ENCODE measurements around the gene ZNF135.

The ZNF135 gene

DNA sequence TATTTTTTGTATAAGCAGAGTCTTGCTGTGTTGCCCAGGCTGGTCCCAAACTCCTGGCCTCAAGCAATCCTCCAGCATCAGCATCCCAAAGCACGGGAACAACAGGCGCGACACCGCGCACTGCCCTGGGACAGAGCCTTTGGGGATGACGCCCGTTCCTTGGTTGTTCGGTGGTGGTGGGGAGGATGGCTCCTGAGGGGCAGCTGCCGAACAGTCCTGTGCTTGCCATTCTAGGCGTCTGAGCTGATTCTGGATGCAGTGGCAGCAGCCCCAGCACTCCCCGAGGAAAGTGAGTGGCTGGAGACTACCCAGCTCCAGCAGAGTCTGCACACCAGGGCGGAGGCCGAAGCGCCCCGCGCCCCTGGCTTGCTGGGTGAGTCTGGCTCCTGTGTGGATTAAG, 6.8 kb upstream of the ZNF135 start:
- TF ChIP-seq, protein P1, sequence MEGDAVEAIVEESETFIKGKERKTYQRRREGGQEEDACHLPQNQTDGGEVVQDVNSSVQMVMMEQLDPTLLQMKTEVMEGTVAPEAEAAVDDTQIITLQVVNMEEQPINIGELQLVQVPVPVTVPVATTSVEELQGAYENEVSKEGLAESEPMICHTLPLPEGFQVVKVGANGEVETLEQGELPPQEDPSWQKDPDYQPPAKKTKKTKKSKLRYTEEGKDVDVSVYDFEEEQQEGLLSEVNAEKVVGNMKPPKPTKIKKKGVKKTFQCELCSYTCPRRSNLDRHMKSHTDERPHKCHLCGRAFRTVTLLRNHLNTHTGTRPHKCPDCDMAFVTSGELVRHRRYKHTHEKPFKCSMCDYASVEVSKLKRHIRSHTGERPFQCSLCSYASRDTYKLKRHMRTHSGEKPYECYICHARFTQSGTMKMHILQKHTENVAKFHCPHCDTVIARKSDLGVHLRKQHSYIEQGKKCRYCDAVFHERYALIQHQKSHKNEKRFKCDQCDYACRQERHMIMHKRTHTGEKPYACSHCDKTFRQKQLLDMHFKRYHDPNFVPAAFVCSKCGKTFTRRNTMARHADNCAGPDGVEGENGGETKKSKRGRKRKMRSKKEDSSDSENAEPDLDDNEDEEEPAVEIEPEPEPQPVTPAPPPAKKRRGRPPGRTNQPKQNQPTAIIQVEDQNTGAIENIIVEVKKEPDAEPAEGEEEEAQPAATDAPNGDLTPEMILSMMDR (IDR thresholded peaks at IDR 0.05; ENCODE audit: insufficient read depth, low read length): no peak
- TF ChIP-seq POLR2AphosphoS5 (IDR thresholded peaks at IDR 0.05; ENCODE audit: low read depth) (no peak), GABPA (IDR thresholded peaks at IDR 0.05; ENCODE audit: low read depth) (no peak), SPI1 (IDR thresholded peaks at IDR 0.05; ENCODE audit: borderline replicate concordance, low read depth) (no peak)
- TF ChIP-seq, protein P2, sequence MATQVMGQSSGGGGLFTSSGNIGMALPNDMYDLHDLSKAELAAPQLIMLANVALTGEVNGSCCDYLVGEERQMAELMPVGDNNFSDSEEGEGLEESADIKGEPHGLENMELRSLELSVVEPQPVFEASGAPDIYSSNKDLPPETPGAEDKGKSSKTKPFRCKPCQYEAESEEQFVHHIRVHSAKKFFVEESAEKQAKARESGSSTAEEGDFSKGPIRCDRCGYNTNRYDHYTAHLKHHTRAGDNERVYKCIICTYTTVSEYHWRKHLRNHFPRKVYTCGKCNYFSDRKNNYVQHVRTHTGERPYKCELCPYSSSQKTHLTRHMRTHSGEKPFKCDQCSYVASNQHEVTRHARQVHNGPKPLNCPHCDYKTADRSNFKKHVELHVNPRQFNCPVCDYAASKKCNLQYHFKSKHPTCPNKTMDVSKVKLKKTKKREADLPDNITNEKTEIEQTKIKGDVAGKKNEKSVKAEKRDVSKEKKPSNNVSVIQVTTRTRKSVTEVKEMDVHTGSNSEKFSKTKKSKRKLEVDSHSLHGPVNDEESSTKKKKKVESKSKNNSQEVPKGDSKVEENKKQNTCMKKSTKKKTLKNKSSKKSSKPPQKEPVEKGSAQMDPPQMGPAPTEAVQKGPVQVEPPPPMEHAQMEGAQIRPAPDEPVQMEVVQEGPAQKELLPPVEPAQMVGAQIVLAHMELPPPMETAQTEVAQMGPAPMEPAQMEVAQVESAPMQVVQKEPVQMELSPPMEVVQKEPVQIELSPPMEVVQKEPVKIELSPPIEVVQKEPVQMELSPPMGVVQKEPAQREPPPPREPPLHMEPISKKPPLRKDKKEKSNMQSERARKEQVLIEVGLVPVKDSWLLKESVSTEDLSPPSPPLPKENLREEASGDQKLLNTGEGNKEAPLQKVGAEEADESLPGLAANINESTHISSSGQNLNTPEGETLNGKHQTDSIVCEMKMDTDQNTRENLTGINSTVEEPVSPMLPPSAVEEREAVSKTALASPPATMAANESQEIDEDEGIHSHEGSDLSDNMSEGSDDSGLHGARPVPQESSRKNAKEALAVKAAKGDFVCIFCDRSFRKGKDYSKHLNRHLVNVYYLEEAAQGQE (IDR thresholded peaks at IDR 0.05; ENCODE audit: insufficient replicate concordance, low read depth): no peak
- Histone ChIP-seq H3K27ac (replicated peaks) (no peak overlapping the region), H3K4me3 (replicated peaks; ENCODE audit: insufficient read depth, low read length) (no peak overlapping the region), H3K27me3 (ENCODE audit: insufficient read depth, poor library complexity, severe bottlenecking) (no peaks in the 10 kb centered on the region)
- no peak for DNase-seq (ENCODE audit: low read depth in 1 of 2, low spot score in 1 of 2)

DNA sequence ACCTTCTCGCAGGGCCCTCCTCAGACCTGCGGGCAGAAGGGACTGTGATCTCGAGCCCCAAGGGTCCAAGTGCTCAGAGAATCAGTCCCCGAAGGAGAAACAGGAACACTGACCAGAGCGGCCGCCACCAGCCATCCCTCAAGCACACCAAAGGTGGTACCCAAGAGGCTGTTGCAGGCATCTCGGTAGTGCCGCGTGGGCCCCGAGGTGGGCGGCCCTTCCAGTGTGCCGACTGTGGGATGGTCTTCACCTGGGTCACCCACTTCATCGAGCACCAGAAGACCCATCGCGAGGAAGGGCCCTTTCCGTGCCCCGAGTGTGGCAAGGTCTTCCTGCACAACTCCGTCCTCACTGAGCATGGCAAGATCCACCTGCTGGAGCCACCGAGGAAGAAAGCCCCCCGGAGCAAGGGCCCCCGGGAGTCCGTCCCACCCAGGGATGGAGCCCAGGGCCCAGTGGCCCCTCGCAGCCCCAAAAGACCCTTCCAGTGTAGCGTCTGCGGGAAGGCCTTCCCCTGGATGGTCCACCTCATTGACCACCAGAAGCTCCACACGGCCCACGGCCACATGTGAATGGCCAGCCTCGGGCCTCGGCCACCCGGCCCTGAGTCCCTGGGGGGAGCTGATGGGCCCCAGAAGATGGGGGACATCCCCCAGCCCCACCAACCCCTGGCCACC, 5.5 kb upstream of the ZNF135 start:
- Histone ChIP-seq H3K27ac (replicated peaks) (no peak overlapping the region), H3K27me3 (ENCODE audit: insufficient read depth, poor library complexity, severe bottlenecking) (no peaks in the 10 kb centered on the region), H3K4me3 (replicated peaks; ENCODE audit: insufficient read depth, low read length) (no peak overlapping the region)
- DNase-seq (ENCODE audit: low read depth in 1 of 2, low spot score in 1 of 2): no peak
- TF ChIP-seq POLR2AphosphoS5 (IDR thresholded peaks at IDR 0.05; ENCODE audit: low read depth) (no peak), SPI1 (IDR thresholded peaks at IDR 0.05; ENCODE audit: borderline replicate concordance, low read depth) (no peak), GABPA (IDR thresholded peaks at IDR 0.05; ENCODE audit: low read depth) (no peak)
- TF ChIP-seq, protein P1 (IDR thresholded peaks at IDR 0.05; ENCODE audit: insufficient read depth, low read length): no peak
- TF ChIP-seq, protein P2 (IDR thresholded peaks at IDR 0.05; ENCODE audit: insufficient replicate concordance, low read depth): no peak

DNA sequence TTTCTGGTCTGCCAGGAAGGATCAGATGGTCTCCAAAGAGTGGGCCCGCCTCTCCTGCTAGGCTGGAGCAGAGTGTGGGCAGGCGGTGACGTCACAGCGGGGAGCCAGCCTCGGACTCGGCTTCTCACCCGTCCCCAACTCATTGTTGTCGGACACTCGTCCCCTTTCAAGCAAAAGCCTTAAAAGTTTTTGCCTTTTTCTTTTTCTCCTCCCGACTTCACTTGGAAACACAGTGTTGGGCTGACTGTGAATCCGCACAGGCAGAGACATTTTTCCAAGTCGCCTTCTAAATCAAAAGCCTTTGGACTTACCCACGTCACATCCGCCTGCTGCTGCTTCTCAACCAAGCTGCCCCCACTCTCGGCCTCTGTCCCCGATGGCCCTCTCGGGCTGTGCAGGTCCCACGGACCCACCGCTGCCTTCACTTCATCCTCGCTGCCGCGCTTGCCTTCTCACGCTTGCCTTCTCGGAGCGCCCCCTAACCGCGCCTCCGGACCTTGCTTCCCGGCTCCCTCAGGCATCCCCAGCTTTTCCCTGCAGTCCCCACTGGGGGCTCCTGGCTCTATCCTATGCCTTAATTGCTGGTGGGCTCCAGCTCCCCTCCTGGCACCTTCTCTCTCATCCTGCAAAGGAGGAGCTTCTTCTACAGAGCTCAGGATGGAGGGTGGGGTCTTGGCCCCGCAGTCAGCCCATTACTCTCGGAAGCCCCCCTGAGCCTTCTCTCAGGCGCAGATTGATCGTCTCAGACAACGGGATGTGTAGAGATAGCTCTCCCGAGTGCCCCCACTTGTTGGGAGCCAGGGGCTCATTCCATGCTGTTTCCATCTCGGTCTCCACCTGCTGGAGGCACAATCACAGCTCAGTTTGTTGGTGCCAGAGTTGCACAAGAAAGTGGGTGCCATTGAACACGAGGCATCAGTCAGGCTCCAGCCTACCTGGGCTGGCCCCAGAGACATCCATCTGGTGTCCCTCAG, 3.9 kb upstream of the ZNF135 start:
- TF ChIP-seq GABPA (IDR thresholded peaks at IDR 0.05; ENCODE audit: low read depth): no peak
- Histone ChIP-seq H3K27me3 (ENCODE audit: insufficient read depth, poor library complexity, severe bottlenecking) (no peaks in the 10 kb centered on the region), H3K4me3 (replicated peaks; ENCODE audit: insufficient read depth, low read length) (no peak overlapping the region), H3K27ac (replicated peaks) (no peak overlapping the region)
- no peak for DNase-seq (ENCODE audit: low read depth in 1 of 2, low spot score in 1 of 2)

DNA sequence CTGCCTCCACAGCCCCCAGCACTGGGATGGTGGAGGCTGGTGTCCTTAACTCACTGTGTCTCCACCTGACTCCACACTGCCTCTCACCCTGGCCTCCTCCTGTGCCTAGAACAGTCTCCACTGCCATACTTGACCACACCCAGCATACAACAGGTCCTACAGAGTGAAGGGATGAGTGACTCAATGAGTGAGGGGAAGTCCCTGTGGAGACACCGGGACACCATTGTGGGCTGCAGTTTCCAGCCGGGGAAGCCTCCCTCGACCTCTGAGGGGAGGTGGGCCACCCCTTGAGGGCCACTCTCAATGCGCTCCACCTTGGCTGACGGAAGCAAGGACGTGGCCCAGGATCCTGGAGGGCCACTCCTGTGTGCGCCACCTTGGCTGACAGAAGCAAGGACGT, 2.8 kb upstream of the ZNF135 start:
- DNase-seq (ENCODE audit: low read depth in 1 of 2, low spot score in 1 of 2): no peak
- Histone ChIP-seq H3K27me3 (ENCODE audit: insufficient read depth, poor library complexity, severe bottlenecking) (no peaks in the 10 kb centered on the region), H3K4me3 (replicated peaks; ENCODE audit: insufficient read depth, low read length) (no peak overlapping the region), H3K27ac (replicated peaks) (no peak overlapping the region)
- TF ChIP-seq POLR2AphosphoS5 (IDR thresholded peaks at IDR 0.05; ENCODE audit: low read depth): no peak
- TF ChIP-seq, protein P1 (IDR thresholded peaks at IDR 0.05; ENCODE audit: insufficient read depth, low read length): no peak
- TF ChIP-seq SPI1 (IDR thresholded peaks at IDR 0.05; ENCODE audit: borderline replicate concordance, low read depth): no peak
- TF ChIP-seq, protein P2 (IDR thresholded peaks at IDR 0.05; ENCODE audit: insufficient replicate concordance, low read depth): no peak
- no peak for TF ChIP-seq GABPA (IDR thresholded peaks at IDR 0.05; ENCODE audit: low read depth)

Data from HL-60 (cell line).